ENCODE results near the gene SLC35F3.

Gene SLC35F3

GRCh38 chr1:233981042-233981675 lies 76.7 kb downstream of the SLC35F3 start:
- no peak for DNase-seq

GRCh38 chr1:233982827-233983518 lies 78.5 kb downstream of the SLC35F3 start:
- no peak for DNase-seq

GRCh38 chr1:233983811-233984210 lies 79.3 kb downstream of the SLC35F3 start:
- no peak for DNase-seq

GRCh38 chr1:233988963-233989696 lies 84.7 kb downstream of the SLC35F3 start:
- DNase-seq: no peak

- DNase-seq: no peak
These were observed 86.0 kb downstream of the SLC35F3 start for GRCh38 chr1:233990486-233990885.

- no peak for DNase-seq
These were observed 89.2 kb downstream of the SLC35F3 start for GRCh38 chr1:233993651-233994050.

GRCh38 chr1:233994112-233994511 lies 89.6 kb downstream of the SLC35F3 start:
- no peak for DNase-seq

DNA sequence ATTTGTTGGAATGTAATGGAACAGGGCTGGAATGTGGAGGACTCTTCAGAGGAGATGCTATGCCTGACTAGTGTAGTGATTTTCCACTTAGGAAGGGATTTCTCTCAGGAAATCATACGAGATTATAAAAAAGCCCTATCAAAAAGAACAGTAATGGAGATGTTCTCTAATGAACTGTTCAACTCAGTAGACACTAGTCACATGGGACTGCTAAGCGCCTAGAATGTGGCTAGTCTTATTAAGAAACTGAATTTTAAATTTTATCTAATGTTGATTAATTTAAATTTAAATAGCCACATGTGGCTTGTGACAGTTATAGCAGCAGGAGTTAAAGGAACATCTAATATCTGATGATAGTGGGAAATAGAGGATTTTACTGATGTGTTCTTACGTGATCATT lies 94.0 kb downstream of the SLC35F3 start:
- DNase-seq: no peak

DNA sequence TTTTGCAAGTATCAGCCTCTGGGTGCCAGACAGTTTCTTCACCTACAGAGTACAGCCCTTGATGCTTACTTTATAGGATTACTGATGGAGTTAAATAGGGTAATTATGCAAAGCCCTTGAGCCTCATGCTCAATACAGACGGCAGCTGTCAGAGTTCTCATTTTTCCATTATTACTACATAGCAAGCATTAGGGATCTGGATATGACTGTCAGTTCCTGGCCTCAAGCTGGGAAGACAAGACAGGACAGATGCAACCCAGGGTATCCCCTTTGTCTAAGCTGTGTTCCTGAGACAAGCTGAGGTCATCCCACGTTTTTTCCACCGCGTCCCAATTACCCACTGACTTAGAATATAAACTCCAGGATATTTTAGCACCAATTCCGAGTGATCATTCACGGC lies 94.4 kb downstream of the SLC35F3 start:
- no peak for DNase-seq

DNA sequence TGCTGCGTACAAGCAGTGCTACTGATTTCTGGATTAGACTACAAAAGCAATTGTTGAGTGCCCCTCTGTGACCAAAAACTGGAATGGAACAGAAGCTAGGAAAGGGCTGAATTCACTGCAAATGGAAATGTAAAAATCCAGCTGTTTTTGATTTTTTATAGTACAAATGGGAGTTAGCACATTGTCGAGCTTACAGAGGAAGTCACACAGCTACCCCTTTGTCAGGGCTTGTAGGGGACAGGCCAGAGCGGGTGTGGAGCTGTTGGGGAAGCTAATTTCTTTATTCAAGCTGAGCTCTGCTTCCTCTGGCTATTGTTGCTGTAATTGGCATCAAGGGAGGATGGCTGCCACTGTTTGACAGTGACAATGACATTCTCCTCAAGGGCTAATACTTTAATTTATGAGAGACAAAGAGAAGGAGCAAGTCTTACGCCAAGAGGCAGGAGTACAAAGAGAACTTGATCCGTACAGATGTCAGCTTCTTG lies 96.1 kb downstream of the SLC35F3 start:
- DNase-seq: no peak

DNA sequence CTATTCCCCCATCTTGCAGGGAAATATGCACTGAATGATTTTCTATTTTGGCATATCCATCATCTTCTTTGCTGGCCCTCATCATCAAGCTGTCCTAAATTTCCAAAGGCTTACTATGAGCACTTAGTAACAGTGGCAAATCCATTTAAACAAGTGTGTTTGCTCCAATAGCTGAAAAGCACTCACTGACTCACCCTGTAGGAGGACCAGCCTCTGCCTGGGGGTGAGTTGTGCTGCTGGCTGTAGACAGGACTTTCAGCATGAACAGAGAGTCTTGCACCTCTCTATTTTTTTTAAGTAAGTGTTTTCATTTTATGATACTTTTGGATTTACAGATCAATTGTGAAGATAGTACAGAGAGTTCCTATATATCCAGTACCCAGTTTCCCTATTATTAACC lies 97.3 kb downstream of the SLC35F3 start:
- no peak for DNase-seq

DNA sequence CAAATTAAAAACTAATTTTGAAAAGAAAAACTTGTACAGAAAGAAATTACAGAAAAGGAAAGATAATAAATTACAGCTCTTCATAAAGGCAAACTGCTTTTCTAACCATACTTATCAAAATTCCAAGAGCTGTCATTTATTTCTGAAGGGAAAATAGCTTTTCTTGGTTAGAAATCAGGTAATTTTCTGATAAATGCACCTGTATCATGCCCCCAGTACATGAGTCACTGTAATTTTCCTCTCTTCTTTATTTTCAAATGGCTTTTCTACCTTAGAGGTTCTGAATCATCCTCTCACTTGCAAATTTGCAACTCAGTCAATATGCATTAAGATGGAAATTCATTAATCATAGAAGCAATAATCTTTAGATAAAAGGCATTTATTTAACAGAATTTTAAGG lies 100.1 kb downstream of the SLC35F3 start:
- DNase-seq: no peak

DNA sequence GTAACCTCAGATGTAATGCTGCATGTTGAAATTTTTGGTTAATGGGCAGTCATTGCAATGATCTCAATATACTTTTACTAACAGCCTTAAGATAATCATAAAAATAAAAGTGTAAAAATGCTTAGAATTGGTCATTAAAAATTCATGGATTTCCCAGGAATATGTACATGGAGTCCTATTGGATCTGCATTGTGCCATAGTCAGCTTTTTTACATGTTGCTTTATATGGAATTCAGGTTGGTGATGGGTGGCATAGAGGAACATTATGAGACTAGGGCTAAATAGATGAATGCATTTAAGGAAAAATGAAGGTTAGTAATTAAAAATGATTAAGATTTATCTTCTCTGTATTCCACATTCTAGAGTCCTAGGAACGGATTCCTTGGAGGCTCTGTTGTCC lies 103.2 kb downstream of the SLC35F3 start:
- no peak for DNase-seq

DNA sequence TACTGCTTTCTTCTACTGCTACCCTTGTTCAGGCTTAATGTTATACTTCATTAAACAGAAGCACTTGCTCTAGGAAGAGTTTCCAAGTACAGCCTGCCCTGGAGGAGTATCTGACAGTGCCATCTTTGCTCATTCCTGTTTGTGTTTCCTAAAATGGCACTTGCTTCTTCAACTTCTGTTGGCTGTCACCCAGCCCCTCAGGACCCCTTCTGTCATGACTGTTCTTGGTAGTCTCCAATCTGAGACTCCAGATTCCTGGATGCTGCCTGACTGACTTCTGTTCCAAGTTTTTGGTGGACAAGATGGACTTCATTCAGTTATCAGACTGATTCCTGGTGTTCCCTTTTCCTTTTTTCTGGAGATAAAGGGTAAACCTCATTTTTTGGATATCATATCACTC lies 104.1 kb downstream of the SLC35F3 start:
- DNase-seq: no peak

DNA sequence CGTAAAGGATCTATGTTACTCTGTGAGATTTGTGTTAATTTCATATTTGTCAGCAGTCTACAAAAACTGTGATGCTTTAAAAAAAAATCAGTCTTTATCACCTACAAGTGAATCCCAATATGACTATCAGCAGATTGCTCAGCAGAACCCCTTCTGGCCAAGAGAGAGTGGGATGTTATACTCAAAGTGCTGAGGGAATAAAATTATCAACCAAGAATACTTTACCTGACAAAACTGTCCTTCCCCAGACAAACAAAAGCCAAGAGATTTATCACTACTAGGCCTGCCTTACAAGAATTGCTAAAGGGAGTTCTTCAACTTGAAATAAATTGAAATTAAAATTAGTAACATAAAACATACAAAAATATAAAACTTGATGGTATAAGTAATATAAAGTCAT lies 105.2 kb downstream of the SLC35F3 start:
- DNase-seq: no peak

- DNase-seq: no peak
These were observed 109.7 kb downstream of the SLC35F3 start for GRCh38 chr1:234014208-234014607.

- no peak for DNase-seq
These were observed 114.3 kb downstream of the SLC35F3 start for GRCh38 chr1:234018816-234019215.

DNA sequence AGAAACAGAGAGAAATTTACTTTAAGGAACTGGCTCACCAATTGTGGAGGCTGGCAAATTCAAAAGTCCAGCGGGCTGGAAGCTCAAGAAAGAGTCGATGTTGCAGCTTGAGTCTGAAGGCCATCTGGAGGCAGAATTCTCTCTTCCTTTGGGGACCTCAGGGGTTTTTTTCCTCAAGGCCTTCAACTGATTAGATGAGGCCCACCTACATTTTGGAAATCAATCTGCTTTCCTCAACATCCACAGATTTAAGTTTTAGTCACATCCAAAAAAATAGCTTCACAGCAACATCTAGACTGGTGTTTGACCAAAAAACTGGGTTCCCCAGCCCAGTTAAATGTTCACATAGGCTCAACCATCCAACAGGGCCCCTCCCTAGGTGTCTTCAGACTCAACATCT lies 114.9 kb downstream of the SLC35F3 start:
- no peak for DNase-seq

DNA sequence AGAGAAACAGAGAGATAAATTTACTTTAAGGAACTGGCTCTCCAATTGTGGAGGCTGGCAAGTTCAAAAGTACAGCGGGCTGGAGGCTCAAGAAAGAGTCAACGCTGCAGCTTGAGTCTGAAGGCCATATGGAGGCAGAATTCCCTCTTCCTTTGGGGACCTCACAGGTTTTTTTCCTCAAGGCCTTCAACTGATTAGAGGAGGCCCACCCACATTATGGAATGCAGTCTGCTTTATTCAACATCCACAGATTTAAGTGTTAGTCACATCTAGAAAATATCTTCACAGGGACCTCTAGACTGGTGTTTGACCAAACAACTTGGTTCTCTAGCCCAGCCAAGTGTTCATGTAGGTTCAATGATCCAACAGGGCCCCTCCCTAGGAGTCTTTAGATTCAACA lies 117.8 kb downstream of the SLC35F3 start:
- no peak for DNase-seq

DNA sequence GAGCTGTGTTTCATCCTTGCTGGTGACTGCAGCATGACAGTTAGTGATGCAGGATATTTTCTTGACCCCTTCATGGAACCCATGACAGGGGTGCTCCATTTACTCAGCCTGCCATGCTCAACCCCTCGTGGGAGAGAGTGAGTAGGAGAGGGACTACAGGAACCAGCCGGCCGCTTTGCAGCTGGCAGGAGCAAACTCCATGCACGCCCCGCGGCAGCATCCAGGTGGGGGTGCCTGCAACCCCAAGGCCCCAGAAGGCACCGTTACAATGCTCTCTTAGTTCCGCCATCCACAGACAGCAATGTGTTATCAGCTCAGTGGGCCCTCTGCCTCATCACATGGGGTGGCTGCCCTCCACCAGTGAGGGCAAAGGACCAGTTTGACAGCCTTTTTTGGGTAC lies 135.1 kb downstream of the SLC35F3 start:
- DNase-seq: no peak

- no peak for DNase-seq
These were observed 136.2 kb downstream of the SLC35F3 start for GRCh38 chr1:234040446-234041317.

GRCh38 chr1:234044079-234044478 lies 139.6 kb downstream of the SLC35F3 start:
- DNase-seq: no peak

- no peak for DNase-seq
These were observed 142.6 kb downstream of the SLC35F3 start for GRCh38 chr1:234047123-234047522.
